ENCODE results near the gene SF3B5.
"Not testable (repeated sequence)": the region's sequence is repeated elsewhere in the genome, so short reads cannot be mapped to it uniquely, and the experiment has no call there.

The SF3B5 gene

DNA sequence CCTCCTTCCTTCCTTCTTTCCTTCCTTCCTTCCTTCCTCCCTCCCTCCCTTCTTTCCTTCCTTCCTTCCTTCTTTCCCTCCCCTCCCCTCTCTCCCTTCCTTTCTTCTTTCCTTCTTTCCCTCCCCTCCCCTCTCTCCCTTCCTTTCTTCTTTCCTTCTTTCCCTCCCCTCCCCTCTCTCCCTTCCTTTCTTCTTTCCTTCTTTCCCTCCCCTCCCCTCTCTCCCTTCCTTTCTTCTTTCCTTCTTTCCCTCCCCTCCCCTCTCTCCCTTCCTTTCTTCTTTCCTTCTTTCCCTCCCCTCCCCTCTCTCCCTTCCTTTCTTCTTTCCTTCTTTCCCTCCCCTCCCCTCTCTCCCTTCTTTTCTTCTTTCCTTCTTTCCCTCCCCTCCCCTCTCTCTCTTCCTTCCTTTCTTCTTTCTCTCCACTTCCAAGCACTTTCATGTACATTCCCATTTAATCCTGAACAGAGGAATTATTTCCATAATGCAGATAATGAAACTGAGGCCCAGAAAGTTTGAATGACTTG, 36.9 kb upstream of the SF3B5 start:
- H3K9me3 ChIP-seq (ENCODE audit: control insufficient read depth, low read depth, low read length); H3K4me1 ChIP-seq (ENCODE audit: control insufficient read depth, low read depth, low read length); H3K4me3 ChIP-seq (ENCODE audit: low read length); H3K27ac ChIP-seq (ENCODE audit: low read length); H3K27me3 ChIP-seq (ENCODE audit: control insufficient read depth, insufficient read depth, low read length); H3K9ac ChIP-seq (ENCODE audit: low read length); H3K36me3 ChIP-seq (ENCODE audit: control insufficient read depth, low read depth, low read length): not testable (repeated sequence)

DNA sequence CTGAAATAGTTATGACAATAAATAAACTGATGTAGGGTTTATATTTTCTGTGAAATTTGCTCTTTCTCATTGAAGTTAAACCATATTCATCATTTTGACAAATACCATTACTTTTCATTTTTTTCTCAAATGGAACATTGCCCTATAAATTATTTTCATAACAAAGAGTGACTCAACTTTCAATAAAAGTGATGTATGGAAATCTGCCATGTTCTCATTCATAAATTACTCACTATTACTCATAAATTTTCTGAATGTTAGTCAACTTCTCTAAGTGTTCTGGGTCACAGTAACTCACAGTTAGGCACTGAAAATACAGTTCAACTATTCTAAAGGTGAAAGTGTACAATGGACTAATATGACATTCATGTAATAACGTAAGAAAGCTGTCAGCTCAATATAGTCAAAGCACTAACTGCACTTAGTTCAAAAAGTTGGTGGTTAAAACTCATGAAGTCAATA, 35.9 kb upstream of the SF3B5 start:
- H3K36me3 ChIP-seq (ENCODE audit: control insufficient read depth, low read depth, low read length) = no peaks in the 10 kb centered on the region
- H3K9ac ChIP-seq (ENCODE audit: low read length) = no peak overlapping the region
- no peaks in the 10 kb centered on the region for H3K9me3 ChIP-seq (ENCODE audit: control insufficient read depth, low read depth, low read length)
- no peak overlapping the region for H3K27ac ChIP-seq (ENCODE audit: low read length)
- H3K27me3 ChIP-seq (ENCODE audit: control insufficient read depth, insufficient read depth, low read length) = no peaks in the 10 kb centered on the region
- no peaks in the 10 kb centered on the region for H3K4me1 ChIP-seq (ENCODE audit: control insufficient read depth, low read depth, low read length)
- H3K4me3 ChIP-seq (ENCODE audit: low read length) = no peak overlapping the region

DNA sequence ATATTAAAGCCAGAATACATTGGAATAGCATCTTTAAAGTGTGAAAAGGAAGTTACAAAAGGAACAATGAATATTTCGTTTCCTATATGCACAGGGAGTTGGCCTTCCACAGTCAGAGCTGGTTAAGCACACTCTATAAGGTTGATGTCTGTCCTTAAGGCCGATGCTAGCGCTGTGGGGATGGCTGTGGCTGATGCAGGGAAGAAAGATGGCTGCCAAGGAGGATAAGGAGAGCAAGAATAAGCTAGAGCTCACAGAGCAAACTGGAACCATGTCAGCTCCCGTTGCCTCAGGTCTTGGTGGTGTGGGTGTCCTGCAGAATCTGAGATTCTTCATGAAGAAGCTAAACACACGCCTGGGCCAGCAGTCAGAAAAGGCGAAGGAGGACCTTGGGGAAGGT, 34.1 kb upstream of the SF3B5 start:
- Histone ChIP-seq H3K4me1 (ENCODE audit: control insufficient read depth, low read depth, low read length) (no peaks in the 10 kb centered on the region), H3K36me3 (ENCODE audit: control insufficient read depth, low read depth, low read length) (no peaks in the 10 kb centered on the region), H3K27me3 (ENCODE audit: control insufficient read depth, insufficient read depth, low read length) (no peaks in the 10 kb centered on the region), H3K9me3 (ENCODE audit: control insufficient read depth, low read depth, low read length) (no peaks in the 10 kb centered on the region), H3K4me3 (ENCODE audit: low read length) (no peak overlapping the region), H3K27ac (ENCODE audit: low read length) (no peak overlapping the region), H3K9ac (ENCODE audit: low read length) (no peak overlapping the region)

DNA sequence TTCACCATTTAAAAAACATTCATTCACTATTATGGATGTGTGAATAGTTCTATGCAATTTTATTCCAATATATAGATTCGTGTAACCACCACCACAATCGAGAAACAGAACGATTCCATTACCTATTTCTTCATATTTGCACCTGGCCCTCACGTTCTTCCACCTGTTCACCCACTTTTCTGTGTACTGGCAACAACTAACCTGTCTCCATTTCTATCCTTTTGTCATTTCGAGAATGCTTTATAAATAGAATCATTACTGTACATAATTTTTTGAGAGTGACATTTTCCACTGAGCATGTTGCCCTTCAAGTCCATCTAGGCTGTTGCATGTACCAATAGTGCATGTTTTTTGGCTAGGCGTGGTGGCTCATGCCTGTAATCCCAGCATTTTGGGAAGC, 31.7 kb upstream of the SF3B5 start:
- Histone ChIP-seq H3K27ac (ENCODE audit: low read length) (no peak overlapping the region), H3K9ac (ENCODE audit: low read length) (no peak overlapping the region)

DNA sequence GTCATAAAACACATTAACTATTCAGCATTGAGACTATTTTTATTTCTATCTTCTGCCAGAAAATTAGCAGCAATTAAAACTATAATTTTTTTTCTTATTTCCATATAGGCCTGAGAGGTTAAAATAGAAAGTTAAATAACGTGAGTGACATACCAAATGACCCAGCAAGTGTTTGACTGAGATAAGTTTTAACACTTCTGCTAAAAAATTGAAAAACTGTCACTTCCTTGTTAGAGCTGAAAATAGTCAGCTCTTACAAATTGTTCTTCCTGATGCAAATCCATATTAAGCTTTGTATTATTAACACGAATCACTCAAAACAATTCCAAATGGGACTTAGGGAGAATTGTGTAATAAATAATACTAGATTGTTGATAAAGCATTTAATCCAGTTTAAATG, 28.5 kb upstream of the SF3B5 start:
- no peaks in the 10 kb centered on the region for H3K9me3 ChIP-seq (ENCODE audit: control insufficient read depth, low read depth, low read length)
- H3K36me3 ChIP-seq (ENCODE audit: control insufficient read depth, low read depth, low read length) = no peaks in the 10 kb centered on the region
- H3K4me1 ChIP-seq (ENCODE audit: control insufficient read depth, low read depth, low read length) = no peaks in the 10 kb centered on the region
- H3K4me3 ChIP-seq (ENCODE audit: low read length) = no peak overlapping the region
- no peaks in the 10 kb centered on the region for H3K27me3 ChIP-seq (ENCODE audit: control insufficient read depth, insufficient read depth, low read length)
- no peak overlapping the region for H3K27ac ChIP-seq (ENCODE audit: low read length)
- H3K9ac ChIP-seq (ENCODE audit: low read length) = no peak overlapping the region

More for the DNA sequence above, 31.7 kb upstream of the SF3B5 start:
- Histone ChIP-seq H3K4me3 (ENCODE audit: low read length) (no peak overlapping the region), H3K36me3 (ENCODE audit: control insufficient read depth, low read depth, low read length) (no peaks in the 10 kb centered on the region), H3K27me3 (ENCODE audit: control insufficient read depth, insufficient read depth, low read length) (no peaks in the 10 kb centered on the region), H3K4me1 (ENCODE audit: control insufficient read depth, low read depth, low read length) (no peaks in the 10 kb centered on the region), H3K9me3 (ENCODE audit: control insufficient read depth, low read depth, low read length) (no peaks in the 10 kb centered on the region)

DNA sequence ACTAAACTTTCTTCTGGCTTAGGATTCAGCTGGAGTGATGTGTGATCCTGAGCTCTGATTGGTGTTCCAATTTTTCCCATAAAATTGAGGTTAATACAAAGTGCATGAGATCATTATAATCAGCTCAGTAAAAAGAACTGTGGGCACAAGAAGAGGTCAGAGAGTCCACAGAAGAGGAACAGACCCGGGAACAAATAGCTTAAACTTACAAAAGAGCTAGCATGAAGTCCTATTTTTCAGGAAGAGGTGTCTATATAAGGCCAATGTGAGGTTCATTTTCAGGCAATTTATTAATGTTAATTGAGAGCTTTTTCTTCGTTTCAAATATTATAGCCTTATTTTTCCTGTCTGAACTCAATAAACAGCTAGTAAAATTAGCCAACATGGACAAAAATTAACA, 28.0 kb upstream of the SF3B5 start:
- H3K9ac ChIP-seq (ENCODE audit: low read length) = no peak overlapping the region
- H3K36me3 ChIP-seq (ENCODE audit: control insufficient read depth, low read depth, low read length) = no peaks in the 10 kb centered on the region
- H3K27ac ChIP-seq (ENCODE audit: low read length) = no peak overlapping the region

DNA sequence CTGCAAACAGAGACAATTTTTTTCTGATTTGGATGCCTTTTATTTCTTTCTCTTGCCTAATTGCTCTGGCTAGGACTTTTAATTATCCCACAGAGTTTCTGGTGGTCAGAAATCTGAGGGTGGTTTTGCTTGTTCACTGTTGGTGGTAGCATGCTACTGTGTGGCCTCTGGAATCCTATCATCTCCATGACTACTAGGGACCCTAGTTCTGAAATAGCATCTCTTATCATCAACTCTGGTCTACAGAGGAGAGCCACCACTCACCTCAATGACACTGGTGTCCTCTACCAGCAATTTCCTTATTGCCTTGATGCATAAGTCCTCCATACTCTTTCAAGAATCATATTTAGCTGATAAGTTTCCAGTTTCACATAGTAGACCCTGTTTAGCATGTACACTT, 27.5 kb upstream of the SF3B5 start:
- H3K36me3 ChIP-seq (ENCODE audit: control insufficient read depth, low read depth, low read length) = no peaks in the 10 kb centered on the region
- H3K4me3 ChIP-seq (ENCODE audit: low read length) = no peak overlapping the region
- no peaks in the 10 kb centered on the region for H3K4me1 ChIP-seq (ENCODE audit: control insufficient read depth, low read depth, low read length)
- no peaks in the 10 kb centered on the region for H3K27me3 ChIP-seq (ENCODE audit: control insufficient read depth, insufficient read depth, low read length)
- H3K27ac ChIP-seq (ENCODE audit: low read length) = no peak overlapping the region
- H3K9ac ChIP-seq (ENCODE audit: low read length) = no peak overlapping the region
- H3K9me3 ChIP-seq (ENCODE audit: control insufficient read depth, low read depth, low read length) = no peaks in the 10 kb centered on the region

More for the DNA sequence above, 28.0 kb upstream of the SF3B5 start:
- no peak overlapping the region for H3K4me3 ChIP-seq (ENCODE audit: low read length)
- no peaks in the 10 kb centered on the region for H3K4me1 ChIP-seq (ENCODE audit: control insufficient read depth, low read depth, low read length)
- H3K9me3 ChIP-seq (ENCODE audit: control insufficient read depth, low read depth, low read length) = no peaks in the 10 kb centered on the region
- no peaks in the 10 kb centered on the region for H3K27me3 ChIP-seq (ENCODE audit: control insufficient read depth, insufficient read depth, low read length)

DNA sequence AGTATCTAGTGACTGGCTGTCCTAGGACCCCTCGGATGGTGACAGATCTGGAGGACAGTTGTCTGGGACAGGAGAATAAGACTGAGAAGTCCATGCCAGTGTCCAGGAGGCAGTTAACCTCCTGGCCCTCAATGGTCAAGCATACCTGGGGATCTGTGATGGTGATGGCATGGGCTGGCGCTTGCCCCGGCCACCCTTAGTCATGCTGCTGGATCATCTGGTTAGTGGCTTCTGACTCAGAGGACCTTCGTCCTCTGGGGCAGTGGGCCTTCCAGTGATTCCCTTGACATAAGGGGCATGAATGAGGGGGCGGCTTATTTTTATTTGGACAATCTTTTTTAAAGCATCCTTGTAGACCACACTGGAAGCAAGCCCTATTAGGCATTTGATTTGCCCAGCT, 24.0 kb upstream of the SF3B5 start:
- H3K27me3 ChIP-seq (ENCODE audit: control insufficient read depth, insufficient read depth, low read length) = no peaks in the 10 kb centered on the region
- H3K4me3 ChIP-seq (ENCODE audit: low read length) = no peak overlapping the region
- H3K9me3 ChIP-seq (ENCODE audit: control insufficient read depth, low read depth, low read length) = no peaks in the 10 kb centered on the region
- H3K9ac ChIP-seq (ENCODE audit: low read length) = no peak overlapping the region
- no peaks in the 10 kb centered on the region for H3K4me1 ChIP-seq (ENCODE audit: control insufficient read depth, low read depth, low read length)
- H3K36me3 ChIP-seq (ENCODE audit: control insufficient read depth, low read depth, low read length) = no peaks in the 10 kb centered on the region
- no peak overlapping the region for H3K27ac ChIP-seq (ENCODE audit: low read length)

DNA sequence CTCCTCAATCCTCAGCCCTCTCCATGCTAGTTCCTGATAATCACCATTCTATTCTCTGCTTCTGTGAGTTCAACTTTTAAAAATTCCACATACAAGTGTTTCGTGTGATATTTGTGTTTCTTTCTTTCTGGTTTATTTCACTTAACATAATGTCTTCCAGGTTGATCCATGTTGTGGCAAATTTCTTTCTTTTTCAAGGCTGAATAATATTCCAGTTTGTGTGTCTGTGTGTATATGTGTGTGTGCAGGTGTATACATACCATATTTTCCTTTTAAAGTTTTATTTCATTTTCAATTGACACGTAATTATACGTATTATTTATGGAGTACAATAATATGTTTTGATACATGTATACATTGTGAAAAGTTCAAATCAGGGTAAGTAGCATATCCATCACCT, 19.8 kb upstream of the SF3B5 start:
- no peaks in the 10 kb centered on the region for H3K36me3 ChIP-seq (ENCODE audit: control insufficient read depth, low read depth, low read length)
- H3K27ac ChIP-seq (ENCODE audit: low read length) = no peak overlapping the region

DNA sequence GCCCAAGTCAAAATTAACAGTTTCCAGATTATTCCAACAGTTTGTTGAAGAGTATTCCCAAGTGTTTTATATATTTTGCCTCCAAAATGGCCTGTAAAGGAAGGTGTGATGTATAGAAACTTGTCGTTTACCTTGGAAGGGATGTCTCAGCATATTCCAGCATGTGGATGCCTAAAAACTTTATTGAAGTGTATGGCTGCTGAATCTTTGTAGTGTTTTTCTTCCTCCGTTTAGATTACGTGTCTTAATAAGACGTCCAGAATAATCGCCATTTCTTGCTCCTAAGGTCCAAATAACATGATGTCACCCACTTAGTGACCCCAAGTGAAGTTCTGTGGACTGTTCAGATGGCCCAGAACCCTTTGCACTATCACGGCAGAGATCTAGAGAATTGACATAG, 18.0 kb upstream of the SF3B5 start:
- Histone ChIP-seq H3K27me3 (ENCODE audit: control insufficient read depth, insufficient read depth, low read length) (no peaks in the 10 kb centered on the region), H3K27ac (ENCODE audit: low read length) (no peak overlapping the region), H3K36me3 (ENCODE audit: control insufficient read depth, low read depth, low read length) (no peaks in the 10 kb centered on the region), H3K9ac (ENCODE audit: low read length) (no peak overlapping the region), H3K4me1 (ENCODE audit: control insufficient read depth, low read depth, low read length) (no peaks in the 10 kb centered on the region), H3K4me3 (ENCODE audit: low read length) (no peak overlapping the region), H3K9me3 (ENCODE audit: control insufficient read depth, low read depth, low read length) (no peaks in the 10 kb centered on the region)

More for the DNA sequence above, 19.8 kb upstream of the SF3B5 start:
- Histone ChIP-seq H3K27me3 (ENCODE audit: control insufficient read depth, insufficient read depth, low read length) (no peaks in the 10 kb centered on the region), H3K9me3 (ENCODE audit: control insufficient read depth, low read depth, low read length) (no peaks in the 10 kb centered on the region), H3K4me3 (ENCODE audit: low read length) (no peak overlapping the region), H3K4me1 (ENCODE audit: control insufficient read depth, low read depth, low read length) (no peaks in the 10 kb centered on the region), H3K9ac (ENCODE audit: low read length) (no peak overlapping the region)

DNA sequence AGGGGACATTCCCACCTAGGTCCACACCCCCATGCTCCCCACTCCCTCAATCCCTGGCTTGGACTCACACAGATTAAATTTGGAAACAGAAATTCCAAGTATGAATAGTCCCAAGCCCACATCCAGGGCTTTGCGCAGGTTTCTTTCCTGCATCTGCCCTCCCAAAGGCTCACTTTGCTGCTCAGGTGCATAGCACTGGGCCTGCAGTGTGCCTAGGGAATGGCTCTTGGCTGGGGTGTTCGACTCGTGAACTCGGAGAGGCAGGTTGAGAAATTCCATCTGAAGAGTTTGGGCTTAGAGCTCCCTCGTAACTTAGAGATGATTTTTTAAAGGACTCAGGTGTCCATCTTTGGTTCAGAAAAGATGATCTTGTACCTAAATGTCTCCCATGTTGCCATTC, 14.8 kb upstream of the SF3B5 start:
- Histone ChIP-seq H3K27me3 (ENCODE audit: control insufficient read depth, insufficient read depth, low read length) (no peaks in the 10 kb centered on the region), H3K9ac (ENCODE audit: low read length) (no peak overlapping the region), H3K36me3 (ENCODE audit: control insufficient read depth, low read depth, low read length) (no peaks in the 10 kb centered on the region), H3K27ac (ENCODE audit: low read length) (no peak overlapping the region), H3K4me3 (ENCODE audit: low read length) (no peak overlapping the region), H3K9me3 (ENCODE audit: control insufficient read depth, low read depth, low read length) (no peaks in the 10 kb centered on the region), H3K4me1 (ENCODE audit: control insufficient read depth, low read depth, low read length) (no peaks in the 10 kb centered on the region)

DNA sequence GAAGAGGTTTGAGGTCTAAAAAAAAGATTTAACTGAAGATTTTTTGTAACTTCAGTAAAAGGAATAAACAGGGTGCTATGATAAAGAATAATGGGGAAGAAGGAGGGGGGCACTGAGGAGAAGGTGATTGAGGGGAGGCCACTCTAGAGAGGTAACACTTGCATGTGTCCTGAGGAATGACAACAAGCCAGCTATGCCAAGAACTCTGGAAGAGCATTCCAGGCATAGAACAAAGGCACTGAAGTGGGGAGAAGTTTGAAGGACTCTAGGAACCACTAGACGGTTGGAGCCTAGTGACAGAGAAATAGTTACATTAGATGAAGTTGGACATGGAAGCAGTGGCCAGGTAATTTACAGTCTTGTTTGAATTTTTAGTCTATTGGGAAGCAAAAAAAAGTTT, 10.8 kb upstream of the SF3B5 start:
- no peak overlapping the region for H3K9ac ChIP-seq (ENCODE audit: low read length)
- H3K27ac ChIP-seq (ENCODE audit: low read length) = no peak overlapping the region
- H3K9me3 ChIP-seq (ENCODE audit: control insufficient read depth, low read depth, low read length) = no peaks in the 10 kb centered on the region
- H3K27me3 ChIP-seq (ENCODE audit: control insufficient read depth, insufficient read depth, low read length) = no peaks in the 10 kb centered on the region
- H3K36me3 ChIP-seq (ENCODE audit: control insufficient read depth, low read depth, low read length) = no peaks in the 10 kb centered on the region
- no peak overlapping the region for H3K4me3 ChIP-seq (ENCODE audit: low read length)
- H3K4me1 ChIP-seq (ENCODE audit: control insufficient read depth, low read depth, low read length) = no peaks in the 10 kb centered on the region
